ENCODE results near the gene MTG2.

GRCh38 chr20:62246872-62247652, 64.2 kb downstream of the MTG2 start:
- TF ChIP-seq CTCF (optimal IDR thresholded peaks at IDR 0.05 in 1 of 3, IDR thresholded peaks at IDR 0.05 in 1 of 3, conservative IDR thresholded peaks at IDR 0.05 in 1 of 3; ENCODE audit: extremely low read depth in 1 of 3, insufficient read depth in 2 of 3, low read length in 3 of 3), result no peak
- no peak for TF ChIP-seq EZH2 (IDR thresholded peaks at IDR 0.05; ENCODE audit: low read length)

Data from keratinocyte (primary cell).